ENCODE measurements around the gene PEX10. TPM values are rescaled to one million over a fixed set of nuclear protein-coding genes. Genes with fewer than 3 reads are reported as not detected.

PEX10 gene
- polyA plus RNA-seq, 3 donors: 25.2 to 32.0 (median 28.3) TPM

DNA sequence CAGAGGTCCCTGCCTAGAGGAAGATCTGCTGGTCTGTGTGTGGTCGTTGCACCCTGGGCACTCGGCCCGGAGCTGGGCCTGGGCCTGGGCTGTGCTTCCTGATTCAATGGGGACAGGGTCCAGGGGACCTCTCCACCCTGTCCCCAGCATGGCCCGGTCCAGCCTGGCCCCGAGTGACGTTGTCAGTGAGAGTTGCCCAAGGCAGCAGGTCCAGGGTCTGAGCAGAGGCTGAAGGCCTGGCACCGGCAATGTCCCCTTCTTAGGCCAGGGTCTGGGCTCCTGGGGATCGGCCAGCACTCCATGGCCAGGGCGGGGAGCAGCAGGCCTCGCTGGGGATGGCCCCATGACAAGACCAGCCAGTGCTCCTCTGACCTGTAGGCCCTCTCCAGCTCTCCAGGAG lies 15.6 kb upstream of the PEX10 start:
- DNase-seq: no peak

DNA sequence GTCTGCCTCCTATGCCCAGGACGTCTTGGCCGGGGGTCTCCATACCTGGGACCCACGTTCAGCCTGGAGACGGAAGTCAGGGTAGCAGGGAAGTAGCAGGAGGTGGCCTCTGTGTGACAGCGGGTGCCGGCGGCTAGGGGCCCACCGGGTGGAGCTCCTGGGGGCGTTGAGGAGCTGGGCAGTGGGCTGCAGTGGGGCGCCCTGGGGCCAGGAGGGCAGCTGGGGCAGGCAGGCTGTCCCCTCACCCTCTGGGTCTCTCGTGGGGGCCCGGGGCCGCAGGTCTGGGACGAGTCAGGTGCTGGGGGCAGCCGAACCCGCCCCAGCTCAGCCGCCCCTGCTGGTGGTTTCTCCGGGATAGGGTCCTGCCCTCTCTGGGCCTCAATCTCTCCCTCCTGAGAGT lies 14.7 kb upstream of the PEX10 start:
- no peak for DNase-seq

DNA sequence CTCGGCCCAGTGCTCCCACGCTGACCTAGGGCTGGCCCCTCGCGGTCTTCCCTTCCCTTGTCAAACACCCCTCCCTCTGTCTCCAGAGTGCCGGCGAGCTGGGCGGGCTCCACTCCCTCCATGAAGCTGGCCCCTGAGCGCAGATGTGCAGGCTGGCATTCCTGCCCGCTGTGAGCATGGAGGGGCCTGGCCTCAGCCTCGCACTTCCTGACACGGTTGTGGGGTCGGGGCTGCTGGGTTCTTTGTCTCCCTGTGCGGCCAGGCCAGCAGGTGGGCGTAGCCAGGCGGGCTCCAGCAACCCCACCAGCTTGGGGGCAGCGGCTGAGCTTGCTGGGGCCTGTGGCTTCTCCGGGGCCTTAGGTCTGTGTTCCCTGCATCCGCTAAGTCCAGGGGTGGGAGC lies 14.2 kb upstream of the PEX10 start:
- DNase-seq: no peak

DNA sequence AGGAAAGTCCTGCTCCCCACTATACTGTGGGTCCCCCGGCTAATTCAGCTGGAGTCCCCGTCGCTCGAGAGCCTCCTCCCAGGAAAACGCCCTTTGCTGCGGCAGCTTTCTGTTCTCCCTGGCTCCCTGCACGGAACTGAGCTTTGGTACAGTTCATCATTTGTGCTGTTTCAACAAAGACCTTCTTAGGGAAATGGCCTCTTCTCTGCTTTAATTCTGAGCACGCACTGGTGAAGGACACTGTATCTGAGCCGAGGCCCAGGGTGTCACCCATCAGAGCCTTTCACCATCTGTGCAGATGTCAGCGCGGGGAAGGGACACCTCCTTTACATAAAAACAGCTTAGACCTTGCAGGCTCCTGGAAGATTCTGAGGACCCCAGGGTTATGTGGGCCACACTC lies 13.5 kb upstream of the PEX10 start:
- no peak for DNase-seq

DNA sequence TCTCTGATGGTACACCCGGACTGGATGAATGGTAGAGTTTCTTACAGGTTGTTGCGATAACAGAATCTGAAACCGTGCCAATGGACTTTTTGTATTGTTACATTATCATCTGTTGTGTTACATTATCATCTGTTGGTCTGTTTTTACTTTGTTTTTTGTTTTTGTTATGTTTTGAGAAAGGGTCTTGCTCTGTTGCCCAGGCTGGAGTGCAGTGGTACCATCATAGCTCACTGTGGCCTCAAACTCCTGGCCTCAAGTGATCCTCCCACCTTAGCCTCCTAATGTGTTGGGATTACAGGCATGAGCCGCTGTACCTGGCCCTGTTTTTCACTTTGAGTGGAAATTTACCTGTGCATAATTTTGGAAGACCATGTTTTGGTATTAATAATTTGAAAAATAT lies 10.2 kb upstream of the PEX10 start:
- DNase-seq: no peak

DNA sequence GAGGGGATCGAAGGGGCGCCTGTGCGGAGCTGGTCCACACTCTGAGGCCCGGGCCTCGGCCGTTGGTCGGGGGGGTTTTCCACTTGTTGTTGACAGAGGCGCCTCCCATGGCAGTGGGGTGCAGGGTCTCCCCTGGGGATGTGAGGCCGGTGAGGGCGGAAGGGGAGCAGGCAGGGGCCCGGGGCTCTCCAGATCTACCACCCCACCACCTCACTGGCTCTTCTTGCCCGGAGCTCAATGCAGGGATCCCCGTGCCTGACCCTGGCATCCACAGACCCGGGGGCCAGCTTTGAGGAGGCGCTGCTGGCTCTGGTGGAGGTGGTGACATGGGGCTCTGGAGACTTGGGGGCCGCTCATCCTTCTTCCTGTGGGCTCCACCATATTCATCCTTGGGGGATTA lies 7.1 kb upstream of the PEX10 start:
- no peak for DNase-seq

DNA sequence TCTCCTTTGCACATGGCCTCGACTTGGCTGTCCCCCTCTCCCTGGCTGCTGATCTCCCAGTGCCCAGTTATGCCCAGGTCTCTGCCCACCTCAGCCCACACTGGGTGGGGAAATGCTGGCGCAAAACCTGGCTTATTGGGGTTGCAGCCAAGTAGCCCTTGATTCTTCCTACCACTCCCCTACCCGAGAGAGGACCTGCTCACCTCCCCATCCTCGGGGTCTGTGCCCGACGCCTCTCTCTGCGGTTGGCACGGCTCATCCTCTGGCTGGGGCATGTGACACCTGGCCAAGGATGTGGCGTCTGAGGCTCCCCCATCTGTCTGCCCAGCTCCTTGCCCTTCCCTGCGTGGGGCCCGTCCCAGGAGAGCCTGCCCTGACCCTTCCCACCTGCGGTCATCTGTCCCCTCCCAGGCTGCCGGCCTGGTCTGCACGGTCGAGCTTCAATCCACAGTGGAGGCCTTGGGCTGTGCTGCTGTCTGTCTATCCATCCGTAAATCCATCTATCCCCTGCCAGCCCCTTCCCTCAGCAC lies 6.5 kb upstream of the PEX10 start:
- DNase-seq: no peak

DNA sequence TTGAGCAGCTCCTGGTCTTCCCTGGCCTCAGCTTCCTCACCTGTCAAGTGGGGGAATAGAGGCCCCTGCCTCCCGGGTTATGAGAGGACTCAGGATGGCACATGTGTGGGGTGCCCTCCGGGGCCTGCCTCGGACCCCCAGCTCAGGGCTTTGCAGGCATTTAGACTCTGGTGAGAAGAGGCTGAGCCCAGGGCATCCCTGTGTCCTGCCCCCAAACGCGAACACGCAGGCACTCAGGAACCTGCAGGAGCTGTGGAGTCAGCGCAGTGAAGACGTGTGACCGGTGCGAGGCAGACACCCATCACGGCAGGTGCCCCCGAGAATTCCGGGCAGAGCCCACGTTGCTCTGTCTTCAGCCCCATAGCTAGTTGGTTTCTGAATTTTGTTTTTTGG lies 5.5 kb upstream of the PEX10 start:
- DNase-seq: no peak

DNA sequence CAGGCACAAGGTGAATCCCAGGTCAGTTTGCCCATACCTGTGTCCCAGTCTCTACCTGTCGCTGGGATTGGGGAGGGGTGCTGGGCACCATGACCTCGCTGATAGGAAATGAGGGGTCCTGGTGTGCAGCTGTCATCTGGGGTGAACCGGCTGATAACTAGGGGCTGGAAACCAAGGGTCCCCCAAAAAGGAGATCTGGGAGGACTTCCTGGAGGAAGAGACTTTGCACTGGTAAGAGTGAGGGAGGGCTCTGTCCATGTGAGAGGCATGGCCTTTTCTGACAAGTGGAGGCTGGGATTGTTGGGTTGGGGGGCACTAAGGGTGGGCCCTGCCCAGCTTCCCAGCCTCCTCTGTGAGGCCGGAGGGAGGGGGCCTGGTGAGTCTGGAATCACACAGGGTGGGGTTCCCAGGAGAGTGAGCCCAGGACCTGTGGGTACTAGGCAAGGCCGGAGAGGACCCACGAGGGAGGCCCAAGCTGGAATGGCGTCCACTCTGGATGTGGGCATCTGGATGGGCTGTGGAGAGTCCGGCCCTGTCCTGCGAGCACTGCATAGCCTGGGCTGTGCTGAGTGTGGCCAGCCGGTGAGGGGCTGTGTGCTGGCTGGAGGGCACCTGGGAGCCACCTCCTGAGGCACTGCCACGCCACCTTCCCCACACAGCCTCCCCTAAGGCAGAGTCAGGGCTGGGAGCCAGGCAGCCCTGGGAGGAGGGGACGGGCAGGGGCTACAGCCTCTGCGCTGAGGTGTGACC lies 4.9 kb upstream of the PEX10 start:
- no peak for DNase-seq

DNA sequence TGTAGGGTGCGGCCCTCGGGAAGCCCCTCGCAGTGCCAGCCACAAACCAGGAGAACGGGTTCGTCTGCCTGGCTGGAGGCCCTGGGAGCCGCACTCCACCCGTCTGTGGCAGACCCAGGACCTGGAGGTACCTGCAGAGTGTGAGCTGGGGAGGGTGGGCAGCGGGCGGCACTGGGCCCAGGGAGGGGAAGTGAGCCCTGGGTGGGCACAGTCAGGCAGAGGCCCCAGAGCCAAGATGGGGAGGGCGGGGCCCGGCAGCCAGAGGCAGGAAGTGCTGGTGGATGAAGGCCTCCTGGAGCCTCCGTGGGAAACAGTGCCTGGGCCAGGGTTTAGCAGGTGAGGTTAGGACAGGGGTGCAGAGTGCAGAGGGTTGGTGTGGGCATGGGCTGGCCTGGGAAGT lies 4.0 kb upstream of the PEX10 start:
- DNase-seq: no peak

DNA sequence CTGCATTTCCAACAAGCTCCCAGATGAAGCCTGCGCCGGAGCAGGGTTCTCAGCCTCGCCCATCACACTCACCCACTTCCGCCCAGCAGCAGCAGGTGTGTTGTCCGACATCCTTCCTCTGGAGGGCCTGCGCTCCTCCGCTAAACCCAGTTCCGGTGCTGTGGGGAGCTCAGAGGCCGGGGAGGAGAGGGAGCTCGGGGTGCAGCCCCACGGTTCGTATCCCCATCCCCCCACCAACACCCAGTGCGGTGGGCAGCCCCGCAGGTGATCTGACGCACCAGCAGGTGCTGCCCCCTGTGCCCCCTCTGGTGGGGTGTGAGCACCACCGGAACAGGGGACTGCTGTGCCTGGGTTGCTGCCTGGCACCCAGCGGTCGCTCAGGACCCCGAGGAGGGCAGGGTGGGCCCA lies 3.4 kb upstream of the PEX10 start:
- no peak for DNase-seq

DNA sequence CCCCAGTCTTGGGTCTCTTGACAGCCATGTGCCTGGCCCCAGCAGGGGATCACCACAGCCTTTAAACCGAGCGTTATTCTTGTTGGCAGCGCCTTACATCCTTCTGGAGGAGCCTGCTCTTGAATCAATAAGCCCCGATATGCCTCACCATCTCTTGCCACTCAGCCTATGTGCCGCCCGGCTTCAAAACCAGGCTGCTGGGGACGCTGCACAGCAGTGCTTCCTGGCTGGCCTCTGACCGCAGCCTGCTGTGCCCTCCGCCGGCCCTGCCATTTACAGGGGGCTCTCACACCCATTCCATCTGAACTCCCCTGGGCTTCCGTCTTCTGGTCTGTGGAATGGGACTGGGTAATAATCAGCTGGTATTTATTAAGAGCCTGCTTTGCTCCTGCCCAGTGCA lies 3.0 kb upstream of the PEX10 start:
- no peak for DNase-seq

DNA sequence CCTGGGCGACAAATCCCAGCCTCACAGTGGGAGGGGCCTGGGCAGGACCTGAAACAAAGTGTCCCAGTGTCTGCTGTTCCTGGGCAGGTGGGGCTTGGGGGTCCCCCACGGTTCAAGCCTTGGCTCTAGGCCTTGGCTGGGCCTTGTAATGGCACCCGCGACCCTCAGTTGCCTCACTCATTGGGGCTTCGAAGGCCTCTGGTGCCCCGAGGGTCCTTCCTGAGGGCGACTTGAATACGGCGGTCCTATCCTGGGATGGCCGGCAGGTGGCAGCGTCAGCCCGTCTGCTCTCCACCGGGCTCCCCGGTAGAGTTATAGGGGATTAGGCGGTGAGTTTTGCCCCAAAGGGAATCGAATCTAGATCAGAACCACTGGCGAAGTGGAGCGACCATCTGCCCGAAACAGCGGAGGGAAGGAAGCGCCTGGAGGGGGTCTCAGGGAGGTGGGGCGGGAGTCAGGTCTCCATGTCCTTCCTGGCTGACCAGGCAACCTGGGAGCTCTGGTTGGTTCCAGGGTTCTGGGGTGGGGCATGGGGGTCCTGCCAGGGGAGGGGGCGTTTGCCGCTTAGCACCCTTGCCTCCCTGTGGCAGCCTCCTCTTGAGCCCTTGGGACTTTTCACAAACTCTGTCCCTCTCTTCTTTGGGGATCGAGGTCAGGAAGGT lies 2.1 kb upstream of the PEX10 start:
- no peak for DNase-seq

DNA sequence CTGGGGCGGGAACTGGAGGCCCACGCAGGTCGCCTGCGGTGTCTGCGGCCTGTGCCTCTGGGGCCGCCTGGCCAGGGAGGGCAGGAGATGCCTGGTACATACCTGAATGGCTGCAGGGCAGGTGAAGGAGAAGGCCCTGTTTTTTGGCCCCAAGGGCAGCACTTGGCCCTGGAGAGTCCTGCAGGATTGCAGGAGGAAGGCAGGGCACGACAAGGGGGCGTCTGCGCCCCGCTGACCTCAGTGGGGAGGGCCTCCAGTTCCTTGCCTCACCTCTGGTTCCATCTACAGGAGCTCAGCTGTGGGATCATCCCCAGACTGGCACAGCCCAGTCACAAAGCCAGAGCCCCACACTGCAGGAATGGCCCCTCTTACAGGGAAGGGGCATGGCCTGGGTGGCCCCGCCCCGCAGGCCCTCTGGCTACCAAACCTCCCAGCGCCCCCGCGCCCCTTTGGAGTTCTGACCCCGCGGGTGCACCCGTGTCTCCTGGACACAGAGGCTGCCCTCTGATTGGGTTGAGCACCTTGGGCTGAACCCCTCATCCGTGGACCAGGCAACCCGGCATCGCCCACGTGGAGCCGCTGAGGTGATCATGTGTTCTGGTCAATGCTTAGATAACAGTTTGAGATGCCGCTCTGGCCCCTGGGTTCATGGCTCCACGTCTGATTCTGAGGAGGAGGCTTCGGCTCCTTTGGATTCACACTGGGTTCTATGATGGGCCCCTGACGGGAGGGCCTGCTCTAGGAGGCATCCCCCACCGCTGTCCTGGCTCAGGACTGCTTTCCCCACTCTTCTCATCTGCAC lies 1.3 kb upstream of the PEX10 start:
- DNase-seq: no peak

DNA sequence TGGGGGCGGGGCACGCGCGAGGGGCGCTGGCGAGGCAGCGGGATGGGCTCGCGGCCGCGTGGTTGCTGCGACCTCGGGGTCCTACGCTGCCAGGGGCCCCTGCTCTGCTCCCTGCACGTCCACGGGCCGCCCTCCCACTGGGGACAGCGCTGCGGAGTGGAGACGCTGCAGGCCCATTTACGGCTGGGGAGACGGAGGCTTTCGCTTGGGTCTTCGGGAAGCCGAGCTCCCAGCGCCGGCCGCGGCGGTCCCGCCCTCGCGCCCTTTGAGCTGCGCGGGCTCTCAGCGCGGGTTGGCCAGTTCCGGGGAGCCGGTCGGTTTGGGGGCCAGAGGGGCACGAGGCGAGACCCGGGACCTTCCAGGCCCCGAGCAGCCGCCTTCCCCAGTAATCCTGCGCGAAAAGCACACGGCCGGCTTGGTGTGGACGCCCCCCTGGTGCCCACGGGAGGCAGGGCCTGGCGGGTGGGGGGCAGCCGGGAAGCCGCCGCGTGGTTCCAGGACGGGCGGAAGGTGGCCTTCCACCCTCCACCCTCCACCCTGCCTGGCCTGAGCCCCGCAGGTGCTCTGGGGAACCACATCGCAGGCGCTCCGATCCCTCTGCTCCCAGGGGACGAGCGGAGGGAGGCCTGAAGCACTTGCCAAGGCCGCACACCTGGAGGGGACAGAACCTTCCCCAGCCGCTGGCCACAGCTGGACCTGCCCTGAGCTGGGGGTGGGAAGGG lies 570 bp upstream of the PEX10 start:
- DNase-seq: no peak

DNA sequence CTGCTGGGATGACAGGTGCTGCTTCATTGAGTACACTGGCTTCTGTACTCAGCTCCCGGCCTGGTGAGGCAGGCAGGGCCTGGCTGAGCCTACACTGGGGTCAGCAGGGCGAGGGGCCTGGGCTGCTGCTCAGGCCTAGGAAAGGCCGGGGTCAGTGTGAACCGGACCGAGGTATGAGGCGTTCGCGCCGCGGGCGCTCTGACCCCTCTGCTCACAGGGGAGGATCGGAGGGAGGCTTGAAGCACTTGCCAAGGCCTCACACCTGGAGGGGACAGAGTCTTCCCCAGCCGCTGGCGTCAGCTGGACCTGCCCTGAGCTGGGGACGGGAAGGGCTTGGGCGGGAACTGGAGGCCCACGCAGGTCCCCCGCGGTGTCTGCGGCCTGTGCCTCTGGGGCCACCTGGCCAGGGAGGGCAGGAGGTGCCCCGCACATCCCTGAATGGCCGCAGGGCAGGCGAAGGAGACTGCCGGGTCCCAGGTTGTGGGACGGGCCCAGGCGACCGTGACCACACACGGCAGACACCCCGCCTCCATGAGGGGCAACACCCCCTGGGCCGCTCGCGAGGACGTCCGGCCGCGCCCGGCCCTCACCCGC lies 466 bp downstream of the PEX10 start:
- no peak for DNase-seq

DNA sequence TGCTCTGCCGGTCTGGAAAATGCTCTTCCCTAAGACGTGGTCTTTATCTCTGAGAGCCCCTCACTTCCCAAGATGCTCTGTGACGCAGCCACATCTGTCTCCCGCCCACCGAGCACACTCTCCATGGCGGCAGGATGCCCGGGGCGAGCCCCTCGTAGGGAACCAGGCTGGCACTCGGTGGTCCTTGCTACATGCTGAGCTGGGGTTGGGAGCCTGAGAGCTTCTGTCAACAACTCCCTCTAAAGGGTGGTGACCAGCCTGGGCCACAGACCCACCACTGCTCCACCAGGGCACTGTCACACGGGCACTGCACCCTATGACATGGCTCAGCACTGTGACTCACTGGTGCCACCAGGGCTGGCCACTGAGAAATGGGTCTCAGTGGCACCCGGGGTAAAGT lies 2.6 kb downstream of the PEX10 start:
- no peak for DNase-seq

DNA sequence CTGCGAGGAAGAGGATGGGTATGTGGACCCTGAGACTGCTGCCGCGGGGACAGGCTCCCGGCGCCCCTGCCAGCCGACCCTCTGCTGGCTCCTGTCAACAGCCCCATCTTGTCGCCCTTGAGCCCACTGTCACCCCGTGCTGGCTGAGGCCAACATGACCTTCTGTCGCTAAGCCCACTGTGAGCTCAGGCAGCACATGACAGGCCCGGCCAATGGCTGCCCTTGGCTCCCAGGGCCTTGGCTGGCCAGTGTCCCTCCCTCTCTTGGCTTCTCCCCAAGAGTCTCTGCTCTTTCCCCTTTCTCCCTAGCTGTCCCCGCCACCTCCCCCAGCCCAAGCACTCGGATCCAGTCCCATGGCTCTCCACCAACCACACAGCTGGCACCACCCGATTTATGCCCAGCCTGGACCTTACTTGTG lies 3.5 kb downstream of the PEX10 start:
- DNase-seq: no peak

DNA sequence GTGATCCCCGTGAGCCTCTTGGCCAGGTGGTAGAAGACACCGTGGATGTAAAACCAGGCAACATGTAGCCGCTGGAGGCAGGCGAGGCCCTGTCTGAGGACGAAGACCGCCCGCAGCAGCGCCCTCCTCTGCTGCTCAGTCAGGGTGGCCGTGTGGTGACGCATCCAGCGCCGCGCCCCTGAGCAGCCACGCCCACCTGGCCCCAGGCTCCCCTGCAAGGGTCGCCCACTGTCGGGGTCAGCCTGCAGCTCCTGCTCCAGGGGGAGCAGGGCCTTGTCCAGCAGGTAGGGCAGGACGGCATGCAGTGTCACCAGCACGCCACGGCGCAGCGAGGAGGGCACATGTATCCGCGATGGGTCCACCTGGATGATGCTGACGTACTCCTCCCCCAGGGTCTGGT lies 3.9 kb downstream of the PEX10 start:
- DNase-seq: no peak

DNA sequence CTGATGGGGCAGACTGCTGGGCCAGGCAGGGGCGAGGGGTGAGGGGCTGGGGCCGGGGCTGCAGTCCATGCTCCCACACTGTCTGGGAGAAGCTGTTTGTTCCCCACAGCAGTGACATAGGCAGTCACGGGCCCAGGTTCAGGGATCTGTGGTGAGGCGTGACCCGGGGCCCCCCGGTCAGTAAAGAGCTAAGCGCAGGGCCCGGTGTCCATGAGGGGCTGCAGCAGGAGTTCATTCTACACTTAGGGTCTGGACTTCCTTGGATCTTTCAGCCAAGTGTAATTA lies 4.4 kb downstream of the PEX10 start:
- DNase-seq: no peak

DNA sequence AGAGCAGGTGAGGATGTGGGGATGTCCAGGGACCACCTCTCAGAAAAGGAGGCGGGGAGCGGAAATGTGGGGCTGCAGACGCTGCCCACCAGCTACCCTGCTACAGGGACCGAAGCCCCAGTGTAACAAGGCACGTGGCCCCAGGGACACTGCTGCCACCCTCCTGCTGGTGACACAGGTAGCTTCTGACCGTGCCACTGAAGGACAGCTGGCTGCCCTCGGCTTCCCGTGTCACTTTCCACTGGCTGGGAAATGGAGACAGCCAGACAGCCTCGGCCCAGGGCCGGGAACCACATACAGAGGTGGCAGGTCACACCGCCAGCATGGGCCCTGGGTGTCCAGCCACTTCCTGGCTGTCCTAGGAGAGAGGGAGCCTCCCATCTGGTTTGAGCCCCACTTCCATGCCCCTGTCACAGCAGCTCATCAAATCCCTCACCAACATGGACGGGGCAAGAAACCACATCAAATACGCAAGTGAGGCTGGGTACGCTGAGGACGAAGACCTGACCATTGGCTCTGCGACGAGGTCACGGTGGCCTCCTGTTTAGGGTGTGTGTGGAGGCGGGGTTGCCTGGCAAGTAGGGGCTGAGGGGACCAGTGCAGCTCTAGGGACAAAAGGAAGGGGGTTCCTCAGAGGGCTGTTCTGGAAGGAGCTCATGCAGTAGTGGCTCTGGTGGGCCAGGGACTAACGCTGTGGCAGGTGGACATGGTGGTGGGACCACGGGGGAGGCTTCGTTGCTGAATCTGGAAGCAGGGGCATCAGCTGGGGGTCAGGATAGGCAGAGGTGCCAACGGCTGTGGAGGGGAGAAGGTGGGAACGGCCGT lies 5.0 kb downstream of the PEX10 start:
- no peak for DNase-seq

Measured in renal pelvis (tissue), 4 donors.